WTC11 (cell line): Measurements from ENCODE around the gene CACTIN. TPM values are rescaled to one million over a fixed set of nuclear protein-coding genes. Genes with fewer than 3 reads are reported as not detected.

Source experiments
- ATAC-seq: fragments of 200-7000 bp; cut with Tn5 transposase; 2 replicates; pipeline ENCODE4 v1.10.0; 2021; ENCODE audit warnings: mild to moderate bottlenecking, moderate library complexity
- CTCF ChIA-PET: fragments of 300-600 bp; sonication (Branson Sonifier 250); formaldehyde crosslinking; loops from one replicate; lab custom pipeline; 2021; ENCODE audit warnings: antibody characterized with exemption; lab: Charles Lee
- POLR2A ChIA-PET: fragments of 350-600 bp; sonication (Branson Sonifier 250); formaldehyde crosslinking; loops from one replicate; lab custom pipeline; 2021; ENCODE audit warnings: antibody characterized with exemption; lab: Charles Lee
- DNase-seq: peaks from one replicate; pipeline ENCODE4 v3.0.0; 2021; ENCODE audit warnings: low spot score
- H3K27ac Mint-ChIP-seq: 2 replicates; pipeline ENCODE4 v1.8.0; 2021; ENCODE audit warnings: mixed read lengths
- H3K27me3 Mint-ChIP-seq: 2 replicates; pipeline ENCODE4 v1.8.0; 2021; ENCODE audit warnings: low read depth, mild to moderate bottlenecking, moderate library complexity, mixed read lengths
- H3K36me3 Mint-ChIP-seq: 2 replicates; pipeline ENCODE4 v1.8.0; 2021; ENCODE audit warnings: mixed read lengths
- H3K4me1 Mint-ChIP-seq: 2 replicates; pipeline ENCODE4 v1.8.0; 2022; ENCODE audit warnings: mixed read lengths
- H3K4me3 Mint-ChIP-seq: 2 replicates; pipeline ENCODE4 v1.8.0; 2021; ENCODE audit warnings: mild to moderate bottlenecking, moderate library complexity, mixed read lengths
- H3K9me3 Mint-ChIP-seq: 2 replicates; pipeline ENCODE4 v1.8.0; 2021; ENCODE audit warnings: mixed read lengths
- ATF1 ChIP-seq: sonication (generic); formaldehyde crosslinking; IDR thresholded peaks from 2 replicates; pipeline ENCODE4 v1.8.1; 2023; ENCODE audit warnings: mild to moderate bottlenecking, moderate library complexity, missing genetic modification reagents
- CREB1 ChIP-seq: sonication (generic); formaldehyde crosslinking; IDR thresholded peaks from 2 replicates; pipeline ENCODE4 v1.8.0; 2023; ENCODE audit warnings: mild to moderate bottlenecking, missing genetic modification reagents
- CREM ChIP-seq: sonication (generic); formaldehyde crosslinking; IDR thresholded peaks from 2 replicates; pipeline ENCODE4 v1.8.1; 2022; ENCODE audit warnings: mild to moderate bottlenecking, missing genetic modification reagents, moderate library complexity
- ELF4 ChIP-seq: sonication (generic); formaldehyde crosslinking; IDR thresholded peaks from 2 replicates; pipeline ENCODE4 v1.8.1; 2022; ENCODE audit warnings: low read depth, mild to moderate bottlenecking, moderate library complexity, missing genetic modification reagents
- ESRRA ChIP-seq: sonication (generic); formaldehyde crosslinking; IDR thresholded peaks from 2 replicates; pipeline ENCODE4 v1.8.1; 2022; ENCODE audit warnings: mild to moderate bottlenecking, missing genetic modification reagents, borderline replicate concordance
- FOXK1 ChIP-seq: sonication (generic); formaldehyde crosslinking; IDR thresholded peaks from 2 replicates; pipeline ENCODE4 v1.8.0; 2022; ENCODE audit warnings: mild to moderate bottlenecking, moderate library complexity, missing genetic modification reagents
- HMGA2 ChIP-seq: fragments of 250-450 bp; sonication (Bioruptor Pico); IDR thresholded peaks from 2 replicates; pipeline ENCODE4 v1.4.0; 2021; ENCODE audit warnings: mild to moderate bottlenecking, moderate library complexity
- SP1 ChIP-seq: sonication (generic); formaldehyde crosslinking; conservative IDR thresholded peaks from 2 replicates; pipeline ENCODE4 v1.8.1; 2022; ENCODE audit warnings: missing genetic modification reagents
- ZBTB21 ChIP-seq: sonication (generic); formaldehyde crosslinking; IDR thresholded peaks from 2 replicates; pipeline ENCODE4 v1.8.1; 2023; ENCODE audit warnings: mild to moderate bottlenecking, missing genetic modification reagents, borderline replicate concordance
- ZNF138 ChIP-seq: sonication (generic); formaldehyde crosslinking; conservative IDR thresholded peaks from 2 replicates; pipeline ENCODE4 v1.8.1; 2022; ENCODE audit warnings: mild to moderate bottlenecking, moderate library complexity, missing genetic modification reagents
- ZNF396 ChIP-seq: fragments of 250-450 bp; sonication (Bioruptor Pico); IDR thresholded peaks from 2 replicates; pipeline ENCODE4 v1.8.0; 2021; ENCODE audit warnings: mild to moderate bottlenecking, moderate library complexity, borderline replicate concordance
- total RNA-seq: library from RNA; stranded (reverse); gene quantifications from 3 replicates; pipeline ENCODE4 v1.2.3, GENCODE V29; 2021
- TF ChIP-seq, protein P1 (sequence below): sonication (generic); formaldehyde crosslinking; IDR thresholded peaks from 2 replicates; pipeline ENCODE4 v1.8.0; 2023; ENCODE audit warnings: mild to moderate bottlenecking, missing genetic modification reagents
- TF ChIP-seq, protein P2 (sequence below): sonication (generic); formaldehyde crosslinking; IDR thresholded peaks from 2 replicates; pipeline ENCODE4 v1.8.1; 2023; ENCODE audit warnings: mild to moderate bottlenecking, missing genetic modification reagents, moderate library complexity
- TF ChIP-seq, protein P3 (sequence below): sonication (generic); formaldehyde crosslinking; IDR thresholded peaks from 2 replicates; pipeline ENCODE4 v1.8.1; 2023; ENCODE audit warnings: mild to moderate bottlenecking, missing genetic modification reagents
- TF ChIP-seq, protein P4 (sequence below): sonication (generic); formaldehyde crosslinking; IDR thresholded peaks from 2 replicates; pipeline ENCODE4 v1.8.1; 2023; ENCODE audit warnings: mild to moderate bottlenecking, missing genetic modification reagents, borderline replicate concordance
- TF ChIP-seq, protein P5 (sequence below): sonication (generic); formaldehyde crosslinking; IDR thresholded peaks from 2 replicates; pipeline ENCODE4 v1.8.0; 2023; ENCODE audit warnings: missing genetic modification reagents, mild to moderate bottlenecking, borderline replicate concordance
- TF ChIP-seq, protein P6 (sequence below): sonication (generic); formaldehyde crosslinking; IDR thresholded peaks from 2 replicates; pipeline ENCODE4 v1.8.0; 2022; ENCODE audit warnings: mild to moderate bottlenecking, missing genetic modification reagents

CACTIN gene
- total RNA-seq, 1 experiment from 2014 or later, result 42.2 TPM

GRCh38 chr19:3606690-3607289, 19.8 kb downstream of the CACTIN start, which contains the start of gene TBXA2R (continued):
- TF ChIP-seq ATF1 (CRISPR knock-in tag), result no peak
- TF ChIP-seq, protein P1, sequence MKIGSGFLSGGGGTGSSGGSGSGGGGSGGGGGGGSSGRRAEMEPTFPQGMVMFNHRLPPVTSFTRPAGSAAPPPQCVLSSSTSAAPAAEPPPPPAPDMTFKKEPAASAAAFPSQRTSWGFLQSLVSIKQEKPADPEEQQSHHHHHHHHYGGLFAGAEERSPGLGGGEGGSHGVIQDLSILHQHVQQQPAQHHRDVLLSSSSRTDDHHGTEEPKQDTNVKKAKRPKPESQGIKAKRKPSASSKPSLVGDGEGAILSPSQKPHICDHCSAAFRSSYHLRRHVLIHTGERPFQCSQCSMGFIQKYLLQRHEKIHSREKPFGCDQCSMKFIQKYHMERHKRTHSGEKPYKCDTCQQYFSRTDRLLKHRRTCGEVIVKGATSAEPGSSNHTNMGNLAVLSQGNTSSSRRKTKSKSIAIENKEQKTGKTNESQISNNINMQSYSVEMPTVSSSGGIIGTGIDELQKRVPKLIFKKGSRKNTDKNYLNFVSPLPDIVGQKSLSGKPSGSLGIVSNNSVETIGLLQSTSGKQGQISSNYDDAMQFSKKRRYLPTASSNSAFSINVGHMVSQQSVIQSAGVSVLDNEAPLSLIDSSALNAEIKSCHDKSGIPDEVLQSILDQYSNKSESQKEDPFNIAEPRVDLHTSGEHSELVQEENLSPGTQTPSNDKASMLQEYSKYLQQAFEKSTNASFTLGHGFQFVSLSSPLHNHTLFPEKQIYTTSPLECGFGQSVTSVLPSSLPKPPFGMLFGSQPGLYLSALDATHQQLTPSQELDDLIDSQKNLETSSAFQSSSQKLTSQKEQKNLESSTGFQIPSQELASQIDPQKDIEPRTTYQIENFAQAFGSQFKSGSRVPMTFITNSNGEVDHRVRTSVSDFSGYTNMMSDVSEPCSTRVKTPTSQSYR, result no peak
- TF ChIP-seq, protein P2, sequence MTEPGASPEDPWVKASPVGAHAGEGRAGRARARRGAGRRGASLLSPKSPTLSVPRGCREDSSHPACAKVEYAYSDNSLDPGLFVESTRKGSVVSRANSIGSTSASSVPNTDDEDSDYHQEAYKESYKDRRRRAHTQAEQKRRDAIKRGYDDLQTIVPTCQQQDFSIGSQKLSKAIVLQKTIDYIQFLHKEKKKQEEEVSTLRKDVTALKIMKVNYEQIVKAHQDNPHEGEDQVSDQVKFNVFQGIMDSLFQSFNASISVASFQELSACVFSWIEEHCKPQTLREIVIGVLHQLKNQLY, result no peak
- no peak for TF ChIP-seq CREM (CRISPR knock-in tag)
- TF ChIP-seq ZNF396, result no peak
- TF ChIP-seq, protein P3, sequence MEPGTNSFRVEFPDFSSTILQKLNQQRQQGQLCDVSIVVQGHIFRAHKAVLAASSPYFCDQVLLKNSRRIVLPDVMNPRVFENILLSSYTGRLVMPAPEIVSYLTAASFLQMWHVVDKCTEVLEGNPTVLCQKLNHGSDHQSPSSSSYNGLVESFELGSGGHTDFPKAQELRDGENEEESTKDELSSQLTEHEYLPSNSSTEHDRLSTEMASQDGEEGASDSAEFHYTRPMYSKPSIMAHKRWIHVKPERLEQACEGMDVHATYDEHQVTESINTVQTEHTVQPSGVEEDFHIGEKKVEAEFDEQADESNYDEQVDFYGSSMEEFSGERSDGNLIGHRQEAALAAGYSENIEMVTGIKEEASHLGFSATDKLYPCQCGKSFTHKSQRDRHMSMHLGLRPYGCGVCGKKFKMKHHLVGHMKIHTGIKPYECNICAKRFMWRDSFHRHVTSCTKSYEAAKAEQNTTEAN, result no peak
- no peak for TF ChIP-seq ELF4 (CRISPR knock-in tag)
- TF ChIP-seq ZNF138, result no peak
- TF ChIP-seq ESRRA (CRISPR knock-in tag), result no peak

DNA sequence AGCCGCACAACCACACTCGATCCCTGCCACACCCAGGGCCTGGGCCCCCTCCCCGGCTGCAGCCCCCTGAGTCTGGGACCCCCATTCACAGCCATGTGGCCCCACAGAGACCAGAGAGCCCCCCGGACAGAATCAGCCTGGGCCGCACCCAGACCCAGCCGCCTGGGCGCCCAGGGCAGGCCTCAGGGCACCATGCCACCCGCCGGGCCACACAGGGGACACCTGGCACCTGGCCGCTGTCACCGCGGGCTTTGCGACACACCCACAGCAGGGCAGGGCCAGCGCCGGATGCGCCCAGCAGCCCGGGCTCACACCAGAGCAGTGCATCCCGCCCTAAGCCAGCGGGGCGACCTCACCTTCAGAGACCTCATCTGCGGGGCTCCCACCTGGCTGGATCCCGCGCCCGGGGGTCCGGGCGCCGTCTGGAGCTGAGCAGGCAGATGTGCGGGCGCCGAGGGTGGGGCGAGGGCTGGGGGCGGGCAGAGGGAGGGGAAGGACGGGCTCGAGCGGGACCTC, 20.4 kb downstream of the CACTIN start:
- CTCF ChIA-PET, result interaction anchor here (0.7 kb wide), 1 partner anchor 15 kb away, joined by 7 read pairs; no protein-coding TSS in a partner anchor
- POLR2A ChIA-PET, result no interaction called here
- H3K36me3 Mint-ChIP-seq, result no peaks in the 10 kb centered on the region; the same call in 1 of the 2 replicates
- no peaks in the 10 kb centered on the region for H3K27me3 Mint-ChIP-seq
- ATAC-seq, result peak; percentile 31
- no peaks in the 10 kb centered on the region for H3K9me3 Mint-ChIP-seq
- DNase-seq, result peak; percentile 49
- peaks cover 11% of the 10 kb centered on the region for H3K4me1 Mint-ChIP-seq
- no peak overlapping the region for H3K27ac Mint-ChIP-seq
- peak overlapping the region; percentile 50 for H3K4me3 Mint-ChIP-seq
- TF ChIP-seq, protein P4, sequence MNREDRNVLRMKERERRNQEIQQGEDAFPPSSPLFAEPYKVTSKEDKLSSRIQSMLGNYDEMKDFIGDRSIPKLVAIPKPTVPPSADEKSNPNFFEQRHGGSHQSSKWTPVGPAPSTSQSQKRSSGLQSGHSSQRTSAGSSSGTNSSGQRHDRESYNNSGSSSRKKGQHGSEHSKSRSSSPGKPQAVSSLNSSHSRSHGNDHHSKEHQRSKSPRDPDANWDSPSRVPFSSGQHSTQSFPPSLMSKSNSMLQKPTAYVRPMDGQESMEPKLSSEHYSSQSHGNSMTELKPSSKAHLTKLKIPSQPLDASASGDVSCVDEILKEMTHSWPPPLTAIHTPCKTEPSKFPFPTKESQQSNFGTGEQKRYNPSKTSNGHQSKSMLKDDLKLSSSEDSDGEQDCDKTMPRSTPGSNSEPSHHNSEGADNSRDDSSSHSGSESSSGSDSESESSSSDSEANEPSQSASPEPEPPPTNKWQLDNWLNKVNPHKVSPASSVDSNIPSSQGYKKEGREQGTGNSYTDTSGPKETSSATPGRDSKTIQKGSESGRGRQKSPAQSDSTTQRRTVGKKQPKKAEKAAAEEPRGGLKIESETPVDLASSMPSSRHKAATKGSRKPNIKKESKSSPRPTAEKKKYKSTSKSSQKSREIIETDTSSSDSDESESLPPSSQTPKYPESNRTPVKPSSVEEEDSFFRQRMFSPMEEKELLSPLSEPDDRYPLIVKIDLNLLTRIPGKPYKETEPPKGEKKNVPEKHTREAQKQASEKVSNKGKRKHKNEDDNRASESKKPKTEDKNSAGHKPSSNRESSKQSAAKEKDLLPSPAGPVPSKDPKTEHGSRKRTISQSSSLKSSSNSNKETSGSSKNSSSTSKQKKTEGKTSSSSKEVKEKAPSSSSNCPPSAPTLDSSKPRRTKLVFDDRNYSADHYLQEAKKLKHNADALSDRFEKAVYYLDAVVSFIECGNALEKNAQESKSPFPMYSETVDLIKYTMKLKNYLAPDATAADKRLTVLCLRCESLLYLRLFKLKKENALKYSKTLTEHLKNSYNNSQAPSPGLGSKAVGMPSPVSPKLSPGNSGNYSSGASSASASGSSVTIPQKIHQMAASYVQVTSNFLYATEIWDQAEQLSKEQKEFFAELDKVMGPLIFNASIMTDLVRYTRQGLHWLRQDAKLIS (CRISPR knock-in tag), result no peak
- TF ChIP-seq, protein P5, sequence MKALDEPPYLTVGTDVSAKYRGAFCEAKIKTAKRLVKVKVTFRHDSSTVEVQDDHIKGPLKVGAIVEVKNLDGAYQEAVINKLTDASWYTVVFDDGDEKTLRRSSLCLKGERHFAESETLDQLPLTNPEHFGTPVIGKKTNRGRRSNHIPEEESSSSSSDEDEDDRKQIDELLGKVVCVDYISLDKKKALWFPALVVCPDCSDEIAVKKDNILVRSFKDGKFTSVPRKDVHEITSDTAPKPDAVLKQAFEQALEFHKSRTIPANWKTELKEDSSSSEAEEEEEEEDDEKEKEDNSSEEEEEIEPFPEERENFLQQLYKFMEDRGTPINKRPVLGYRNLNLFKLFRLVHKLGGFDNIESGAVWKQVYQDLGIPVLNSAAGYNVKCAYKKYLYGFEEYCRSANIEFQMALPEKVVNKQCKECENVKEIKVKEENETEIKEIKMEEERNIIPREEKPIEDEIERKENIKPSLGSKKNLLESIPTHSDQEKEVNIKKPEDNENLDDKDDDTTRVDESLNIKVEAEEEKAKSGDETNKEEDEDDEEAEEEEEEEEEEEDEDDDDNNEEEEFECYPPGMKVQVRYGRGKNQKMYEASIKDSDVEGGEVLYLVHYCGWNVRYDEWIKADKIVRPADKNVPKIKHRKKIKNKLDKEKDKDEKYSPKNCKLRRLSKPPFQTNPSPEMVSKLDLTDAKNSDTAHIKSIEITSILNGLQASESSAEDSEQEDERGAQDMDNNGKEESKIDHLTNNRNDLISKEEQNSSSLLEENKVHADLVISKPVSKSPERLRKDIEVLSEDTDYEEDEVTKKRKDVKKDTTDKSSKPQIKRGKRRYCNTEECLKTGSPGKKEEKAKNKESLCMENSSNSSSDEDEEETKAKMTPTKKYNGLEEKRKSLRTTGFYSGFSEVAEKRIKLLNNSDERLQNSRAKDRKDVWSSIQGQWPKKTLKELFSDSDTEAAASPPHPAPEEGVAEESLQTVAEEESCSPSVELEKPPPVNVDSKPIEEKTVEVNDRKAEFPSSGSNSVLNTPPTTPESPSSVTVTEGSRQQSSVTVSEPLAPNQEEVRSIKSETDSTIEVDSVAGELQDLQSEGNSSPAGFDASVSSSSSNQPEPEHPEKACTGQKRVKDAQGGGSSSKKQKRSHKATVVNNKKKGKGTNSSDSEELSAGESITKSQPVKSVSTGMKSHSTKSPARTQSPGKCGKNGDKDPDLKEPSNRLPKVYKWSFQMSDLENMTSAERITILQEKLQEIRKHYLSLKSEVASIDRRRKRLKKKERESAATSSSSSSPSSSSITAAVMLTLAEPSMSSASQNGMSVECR (CRISPR knock-in tag), result no peak
- no peak for TF ChIP-seq HMGA2 (CRISPR knock-in tag)
- no peak for TF ChIP-seq ZNF396
- no peak for TF ChIP-seq FOXK1 (CRISPR knock-in tag)
- TF ChIP-seq, protein P6, sequence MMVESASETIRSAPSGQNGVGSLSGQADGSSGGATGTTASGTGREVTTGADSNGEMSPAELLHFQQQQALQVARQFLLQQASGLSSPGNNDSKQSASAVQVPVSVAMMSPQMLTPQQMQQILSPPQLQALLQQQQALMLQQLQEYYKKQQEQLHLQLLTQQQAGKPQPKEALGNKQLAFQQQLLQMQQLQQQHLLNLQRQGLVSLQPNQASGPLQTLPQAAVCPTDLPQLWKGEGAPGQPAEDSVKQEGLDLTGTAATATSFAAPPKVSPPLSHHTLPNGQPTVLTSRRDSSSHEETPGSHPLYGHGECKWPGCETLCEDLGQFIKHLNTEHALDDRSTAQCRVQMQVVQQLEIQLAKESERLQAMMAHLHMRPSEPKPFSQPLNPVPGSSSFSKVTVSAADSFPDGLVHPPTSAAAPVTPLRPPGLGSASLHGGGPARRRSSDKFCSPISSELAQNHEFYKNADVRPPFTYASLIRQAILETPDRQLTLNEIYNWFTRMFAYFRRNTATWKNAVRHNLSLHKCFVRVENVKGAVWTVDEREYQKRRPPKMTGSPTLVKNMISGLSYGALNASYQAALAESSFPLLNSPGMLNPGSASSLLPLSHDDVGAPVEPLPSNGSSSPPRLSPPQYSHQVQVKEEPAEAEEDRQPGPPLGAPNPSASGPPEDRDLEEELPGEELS (CRISPR knock-in tag), result no peak
- no peak for TF ChIP-seq CREB1 (CRISPR knock-in tag)
- TF ChIP-seq, protein P3, result no peak
- TF ChIP-seq SP1 (CRISPR knock-in tag), result no peak
- no peak for TF ChIP-seq ZBTB21 (CRISPR knock-in tag)
